ENCODE measurements around the gene ANKFN1. TPM values are rescaled to one million over a fixed set of nuclear protein-coding genes. Genes with fewer than 3 reads are reported as not detected.

The ANKFN1 gene
- total RNA-seq, 1 donor from 2014 or later, result not detected

DNA sequence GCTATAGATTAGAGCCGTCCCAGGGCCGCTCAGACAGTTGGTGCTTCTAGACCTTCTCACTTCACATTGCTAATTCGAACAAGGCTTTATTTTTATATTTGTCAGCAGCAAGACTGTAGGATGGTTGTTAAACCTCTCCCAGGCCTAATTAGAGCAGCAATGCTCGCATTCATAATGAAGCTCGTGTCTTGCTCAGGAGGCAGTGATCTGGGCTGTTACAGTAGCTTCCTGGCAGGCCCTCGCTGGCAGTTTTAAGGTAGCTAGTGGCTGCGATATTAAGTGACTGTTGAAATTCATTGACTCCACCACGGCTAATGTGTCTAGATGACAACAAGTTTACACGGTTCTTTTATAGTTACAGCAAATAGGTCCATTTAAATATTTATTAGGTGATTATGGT lies 23.2 kb upstream of the ANKFN1 start:
- intact Hi-C loops (cut with micrococcal nuclease), result no loop called here
- H3K4me1 Mint-ChIP-seq (ENCODE audit: low read depth), result no peaks in the 10 kb centered on the region
- H3K36me3 Mint-ChIP-seq (ENCODE audit: low read depth), result no peaks in the 10 kb centered on the region
- no peaks in the 10 kb centered on the region for H3K9me3 Mint-ChIP-seq
- H3K27me3 Mint-ChIP-seq (ENCODE audit: low read depth), result peaks cover 12% of the 10 kb centered on the region
- no peak for DNase-seq (ENCODE audit: low spot score)
- H3K4me3 Mint-ChIP-seq (ENCODE audit: low read depth), result no peak overlapping the region
- no peak overlapping the region for H3K27ac Mint-ChIP-seq

DNA sequence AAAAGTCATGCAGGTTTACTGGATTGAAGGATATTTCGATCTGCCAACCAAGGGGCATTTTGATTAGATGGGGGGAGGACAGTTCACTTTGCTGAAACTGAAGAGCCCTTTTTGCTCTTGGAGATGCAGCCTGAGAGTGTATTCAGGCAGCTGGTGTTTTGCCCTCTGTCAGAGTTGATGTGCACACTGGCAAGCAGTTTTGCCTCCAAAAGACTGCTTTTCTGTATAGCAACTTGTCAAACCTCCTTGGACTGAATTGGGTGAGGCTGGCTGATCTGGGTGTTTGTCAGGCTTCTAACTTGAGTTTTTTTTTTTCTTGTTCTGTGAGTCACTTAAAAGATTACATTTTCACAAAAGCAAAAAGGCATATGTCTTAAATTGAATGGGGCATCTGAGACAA lies 22.6 kb upstream of the ANKFN1 start:
- no peaks in the 10 kb centered on the region for H3K9me3 Mint-ChIP-seq
- intact Hi-C loops (cut with micrococcal nuclease), result no loop called here
- no peaks in the 10 kb centered on the region for H3K36me3 Mint-ChIP-seq (ENCODE audit: low read depth)
- H3K27ac Mint-ChIP-seq, result no peak overlapping the region
- no peak overlapping the region for H3K4me3 Mint-ChIP-seq (ENCODE audit: low read depth)
- H3K27me3 Mint-ChIP-seq (ENCODE audit: low read depth), result peaks cover 13% of the 10 kb centered on the region
- DNase-seq (ENCODE audit: low spot score), result no peak
- no peaks in the 10 kb centered on the region for H3K4me1 Mint-ChIP-seq (ENCODE audit: low read depth)

DNA sequence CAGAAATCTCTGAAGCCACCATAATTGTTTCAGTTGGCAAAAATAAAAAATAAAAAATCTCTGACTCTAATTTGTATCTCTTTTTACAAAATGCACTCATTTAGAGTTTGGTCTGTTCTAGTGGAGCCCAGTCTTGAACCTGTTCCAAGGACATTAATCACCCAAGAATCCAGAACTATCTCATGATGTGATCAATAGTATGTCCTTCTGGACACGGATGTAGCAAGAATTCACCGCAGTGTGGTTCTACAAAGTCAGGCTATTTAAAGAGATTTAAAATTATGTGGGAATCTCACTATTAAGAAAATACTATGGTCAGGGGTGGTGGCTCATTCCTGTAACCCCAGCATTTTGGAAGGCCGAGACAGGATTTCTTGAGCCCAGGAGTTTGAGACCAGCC lies 21.8 kb upstream of the ANKFN1 start:
- Mint-ChIP-seq H3K4me1 (ENCODE audit: low read depth) (no peaks in the 10 kb centered on the region), H3K27me3 (ENCODE audit: low read depth) (peaks cover 18% of the 10 kb centered on the region), H3K9me3 (no peaks in the 10 kb centered on the region), H3K36me3 (ENCODE audit: low read depth) (no peaks in the 10 kb centered on the region), H3K4me3 (ENCODE audit: low read depth) (no peak overlapping the region), H3K27ac (no peak overlapping the region)
- intact Hi-C loops (cut with micrococcal nuclease), result no loop called here
- no peak for DNase-seq (ENCODE audit: low spot score)

DNA sequence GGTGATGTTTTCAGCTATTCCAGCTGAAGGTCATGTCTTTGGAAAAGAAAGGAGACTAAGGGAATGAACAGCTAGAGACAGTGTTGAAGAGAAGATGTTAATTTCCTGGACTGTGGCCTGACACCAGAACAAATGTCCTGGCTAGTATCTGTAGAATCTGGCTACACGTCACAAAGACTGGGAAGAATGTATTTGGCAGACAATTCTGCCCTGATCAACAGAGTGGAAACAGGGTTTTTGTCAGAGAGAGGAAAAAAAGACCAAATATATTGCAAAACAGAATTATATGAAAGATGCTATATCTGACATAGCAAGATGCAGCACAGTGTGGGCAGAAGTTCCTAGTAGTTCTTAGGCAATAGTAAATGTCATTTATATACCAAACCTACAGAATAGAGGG lies 17.0 kb upstream of the ANKFN1 start:
- Mint-ChIP-seq H3K4me1 (ENCODE audit: low read depth) (no peaks in the 10 kb centered on the region), H3K4me3 (ENCODE audit: low read depth) (no peak overlapping the region), H3K9me3 (no peaks in the 10 kb centered on the region), H3K27ac (no peak overlapping the region), H3K27me3 (ENCODE audit: low read depth) (peaks cover 14% of the 10 kb centered on the region), H3K36me3 (ENCODE audit: low read depth) (no peaks in the 10 kb centered on the region)
- intact Hi-C loops (cut with micrococcal nuclease), result no loop called here
- no peak for DNase-seq (ENCODE audit: low spot score)

DNA sequence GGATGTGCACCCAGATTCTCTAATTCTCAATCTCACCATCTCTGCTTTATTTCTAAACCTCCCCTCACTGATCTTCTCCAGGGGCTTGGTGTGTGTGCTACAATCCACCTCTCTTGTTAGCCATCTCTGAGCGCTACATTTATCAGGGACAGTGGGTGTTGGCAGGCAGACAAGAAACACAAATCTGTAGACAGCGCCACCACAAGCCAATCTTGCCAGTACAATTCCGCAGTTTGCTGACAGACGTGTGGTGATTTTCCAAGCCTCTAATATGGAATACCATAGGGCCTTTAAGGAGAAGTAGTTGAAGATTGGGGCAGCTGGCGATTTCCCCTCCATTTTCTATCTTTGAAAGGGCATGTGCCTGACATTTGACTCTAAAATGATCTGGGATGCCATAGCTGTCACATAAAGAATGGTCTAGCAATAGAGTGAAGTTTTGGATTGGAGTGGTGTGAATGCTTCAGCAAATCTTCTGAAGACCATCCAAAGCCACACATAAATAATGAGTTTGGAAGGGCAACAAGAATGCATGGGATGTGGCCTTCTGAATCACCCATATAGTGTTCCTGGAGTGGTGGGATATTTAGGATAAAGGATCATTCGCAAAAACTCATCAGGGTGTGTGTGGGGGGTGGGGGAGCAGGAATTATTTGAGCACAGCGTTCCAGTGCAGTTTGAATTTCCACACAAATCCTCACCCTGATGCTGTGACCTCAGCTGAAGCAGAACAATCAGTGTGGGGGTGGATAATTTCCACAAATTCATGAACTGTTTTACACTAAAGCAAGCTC lies 12.0 kb upstream of the ANKFN1 start:
- no peak overlapping the region for H3K27ac Mint-ChIP-seq
- no peaks in the 10 kb centered on the region for H3K9me3 Mint-ChIP-seq
- no peaks in the 10 kb centered on the region for H3K36me3 Mint-ChIP-seq (ENCODE audit: low read depth)
- no peaks in the 10 kb centered on the region for H3K4me1 Mint-ChIP-seq (ENCODE audit: low read depth)
- intact Hi-C loops (cut with micrococcal nuclease), result no loop called here
- peaks cover 6% of the 10 kb centered on the region for H3K27me3 Mint-ChIP-seq (ENCODE audit: low read depth)
- no peak overlapping the region for H3K4me3 Mint-ChIP-seq (ENCODE audit: low read depth)
- DNase-seq (ENCODE audit: low spot score), result no peak

DNA sequence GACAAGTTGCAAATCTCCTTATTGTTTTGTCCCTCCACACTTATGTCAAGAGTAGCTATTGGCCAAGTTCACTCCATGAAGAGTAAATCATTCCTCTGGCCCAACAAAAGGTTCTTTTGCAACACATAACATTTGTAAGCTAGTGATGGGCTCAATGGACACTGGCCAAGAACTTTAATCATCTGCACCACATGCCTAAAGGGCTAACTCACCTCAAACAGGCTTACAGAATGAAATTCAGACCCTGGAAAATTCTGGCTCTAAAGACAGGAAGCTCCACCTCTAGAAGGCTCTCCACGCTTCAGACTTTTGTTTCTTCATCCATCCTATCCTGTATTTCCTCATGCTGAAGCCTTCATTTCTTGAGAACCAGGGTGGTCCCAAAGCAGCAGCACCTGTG lies 10.9 kb upstream of the ANKFN1 start:
- H3K27me3 Mint-ChIP-seq (ENCODE audit: low read depth), result peaks cover 3% of the 10 kb centered on the region
- no peaks in the 10 kb centered on the region for H3K4me1 Mint-ChIP-seq (ENCODE audit: low read depth)
- H3K27ac Mint-ChIP-seq, result no peak overlapping the region
- DNase-seq (ENCODE audit: low spot score), result no peak
- H3K36me3 Mint-ChIP-seq (ENCODE audit: low read depth), result no peaks in the 10 kb centered on the region
- H3K9me3 Mint-ChIP-seq, result no peaks in the 10 kb centered on the region
- no peak overlapping the region for H3K4me3 Mint-ChIP-seq (ENCODE audit: low read depth)
- intact Hi-C loops (cut with micrococcal nuclease), result no loop called here

DNA sequence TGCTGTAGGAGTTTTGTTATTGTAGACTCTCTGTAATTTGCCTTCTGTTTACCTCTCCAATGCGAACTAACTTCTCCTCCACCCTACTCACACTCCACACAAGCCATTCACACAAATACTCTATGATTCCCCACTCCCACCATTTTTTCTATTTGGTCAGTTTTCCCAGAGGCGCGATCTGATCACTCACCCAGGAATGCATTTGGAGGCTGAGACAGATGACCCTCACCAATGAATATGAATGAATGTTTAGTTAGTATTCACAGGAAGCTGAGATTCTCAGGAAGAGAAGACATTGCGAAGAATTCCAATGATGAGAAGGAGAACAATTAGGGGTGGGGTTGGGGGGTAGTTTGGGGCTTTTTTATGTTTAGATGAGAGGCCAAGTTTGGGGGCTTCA lies 10.5 kb upstream of the ANKFN1 start:
- H3K4me3 Mint-ChIP-seq (ENCODE audit: low read depth), result no peak overlapping the region
- H3K27ac Mint-ChIP-seq, result no peak overlapping the region
- no peak for DNase-seq (ENCODE audit: low spot score)
- peaks cover 3% of the 10 kb centered on the region for H3K27me3 Mint-ChIP-seq (ENCODE audit: low read depth)
- no peaks in the 10 kb centered on the region for H3K4me1 Mint-ChIP-seq (ENCODE audit: low read depth)
- H3K36me3 Mint-ChIP-seq (ENCODE audit: low read depth), result no peaks in the 10 kb centered on the region
- H3K9me3 Mint-ChIP-seq, result no peaks in the 10 kb centered on the region
- intact Hi-C loops (cut with micrococcal nuclease), result no loop called here

DNA sequence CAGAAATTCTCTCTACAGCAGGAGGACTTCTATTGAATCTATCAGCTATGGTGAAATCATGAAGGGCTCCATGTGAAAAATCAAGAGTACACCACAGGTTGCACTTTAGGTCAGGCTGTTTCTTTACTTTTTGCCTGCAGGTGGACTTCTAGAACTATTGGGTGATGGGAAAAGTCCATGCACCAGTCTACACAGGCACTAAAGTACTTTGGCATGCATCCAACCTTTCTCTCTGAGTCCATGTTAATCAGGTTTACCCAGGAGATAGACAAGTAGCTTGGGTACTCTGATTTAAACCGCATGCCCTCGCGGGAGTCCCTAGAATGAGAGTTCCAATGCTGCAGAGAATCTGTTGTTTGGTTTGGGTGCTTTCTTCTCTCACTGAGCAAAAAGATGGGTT lies 9.1 kb upstream of the ANKFN1 start:
- Mint-ChIP-seq H3K27ac (no peak overlapping the region), H3K4me3 (ENCODE audit: low read depth) (no peak overlapping the region), H3K36me3 (ENCODE audit: low read depth) (no peaks in the 10 kb centered on the region), H3K9me3 (no peaks in the 10 kb centered on the region), H3K4me1 (ENCODE audit: low read depth) (no peaks in the 10 kb centered on the region), H3K27me3 (ENCODE audit: low read depth) (peaks cover 1% of the 10 kb centered on the region)
- intact Hi-C loops (cut with micrococcal nuclease), result no loop called here
- no peak for DNase-seq (ENCODE audit: low spot score)

DNA sequence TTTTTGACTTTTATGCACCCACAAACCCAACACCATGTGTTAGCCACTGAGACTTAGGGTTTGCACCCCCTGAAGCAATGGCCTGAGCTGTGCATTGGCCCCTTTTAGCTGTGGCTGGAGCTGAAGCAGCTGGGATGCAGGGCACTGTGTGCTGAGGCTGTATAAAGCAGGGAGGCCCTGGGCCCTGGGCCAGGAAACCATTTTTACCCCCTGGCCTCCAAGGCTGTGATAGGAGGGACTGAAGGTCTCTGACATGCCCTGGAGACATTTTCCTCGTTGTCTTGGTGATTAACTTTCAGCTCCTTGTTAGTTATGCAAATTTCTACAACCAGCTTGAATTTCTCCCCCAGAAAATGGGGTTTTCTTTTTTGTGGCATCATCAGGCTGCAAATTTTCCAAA lies 6.7 kb upstream of the ANKFN1 start:
- intact Hi-C loops (cut with micrococcal nuclease), result no loop called here
- DNase-seq (ENCODE audit: low spot score), result no peak
- Mint-ChIP-seq H3K36me3 (ENCODE audit: low read depth) (no peaks in the 10 kb centered on the region), H3K27ac (no peak overlapping the region), H3K9me3 (no peaks in the 10 kb centered on the region), H3K4me3 (ENCODE audit: low read depth) (no peak overlapping the region), H3K4me1 (ENCODE audit: low read depth) (no peaks in the 10 kb centered on the region), H3K27me3 (ENCODE audit: low read depth) (peaks cover 1% of the 10 kb centered on the region)

DNA sequence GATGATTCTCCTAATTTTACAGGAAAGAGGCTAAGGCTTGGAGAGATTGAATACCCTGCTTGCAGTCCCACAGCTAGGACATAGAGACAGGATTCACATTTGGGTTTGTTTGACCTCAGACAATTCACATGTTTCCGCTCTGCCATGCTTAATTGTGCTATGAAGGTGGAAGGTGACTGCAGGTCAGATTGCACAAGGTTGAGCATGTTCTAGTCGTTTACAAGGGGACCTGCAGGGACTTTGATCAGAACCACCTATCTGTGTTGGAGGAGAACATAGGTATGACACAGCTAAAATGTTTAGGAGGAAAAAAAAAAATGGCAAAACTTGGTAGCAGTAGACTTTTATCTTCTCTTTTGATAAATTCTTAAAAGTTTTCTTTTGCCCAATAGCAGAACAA lies 4.9 kb upstream of the ANKFN1 start:
- H3K27me3 Mint-ChIP-seq (ENCODE audit: low read depth), result peaks cover 1% of the 10 kb centered on the region
- no peak for DNase-seq (ENCODE audit: low spot score)
- H3K4me1 Mint-ChIP-seq (ENCODE audit: low read depth), result no peaks in the 10 kb centered on the region
- no peak overlapping the region for H3K27ac Mint-ChIP-seq
- no peak overlapping the region for H3K4me3 Mint-ChIP-seq (ENCODE audit: low read depth)
- intact Hi-C loops (cut with micrococcal nuclease), result no loop called here
- H3K9me3 Mint-ChIP-seq, result no peaks in the 10 kb centered on the region
- H3K36me3 Mint-ChIP-seq (ENCODE audit: low read depth), result no peaks in the 10 kb centered on the region

DNA sequence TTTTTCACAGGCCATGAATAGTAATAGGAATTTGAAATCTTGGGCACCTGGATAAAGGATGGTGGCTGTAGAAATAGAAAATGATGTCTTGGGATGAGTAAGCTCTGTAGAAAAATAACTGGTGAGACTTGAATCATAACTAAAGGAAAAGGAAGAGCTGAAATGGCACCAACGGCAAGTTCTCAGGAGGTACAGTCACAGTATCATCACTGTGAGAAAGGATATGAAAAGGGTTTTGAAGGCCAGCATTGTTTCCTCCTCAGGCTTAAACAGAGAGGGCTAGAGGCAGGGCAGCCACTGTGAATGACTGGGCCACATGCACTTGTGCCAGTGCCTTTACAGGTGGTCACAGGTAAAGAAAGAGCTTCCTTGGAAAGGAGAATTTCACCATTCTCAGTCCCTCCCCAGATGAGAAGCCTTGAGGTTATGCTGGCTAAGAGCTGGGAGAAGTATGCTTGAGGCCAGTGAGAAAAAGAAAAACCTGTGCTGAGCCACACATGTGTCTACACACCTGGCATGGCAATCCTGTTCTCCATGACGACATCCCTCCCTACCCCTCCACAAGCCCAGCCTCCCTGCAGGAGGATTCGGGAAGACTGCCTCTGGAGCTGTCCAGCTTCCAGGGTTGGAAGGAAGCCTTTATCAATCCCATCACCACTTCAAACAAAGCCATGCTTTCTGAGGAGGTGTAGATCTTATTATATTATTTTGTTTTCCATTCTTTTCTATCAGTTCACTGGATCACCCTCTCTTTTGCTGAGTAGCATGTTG lies 3.8 kb upstream of the ANKFN1 start:
- intact Hi-C loops (cut with micrococcal nuclease), result no loop called here
- no peak for DNase-seq (ENCODE audit: low spot score)
- Mint-ChIP-seq H3K4me1 (ENCODE audit: low read depth) (no peaks in the 10 kb centered on the region), H3K9me3 (no peaks in the 10 kb centered on the region), H3K4me3 (ENCODE audit: low read depth) (no peak overlapping the region), H3K36me3 (ENCODE audit: low read depth) (no peaks in the 10 kb centered on the region), H3K27me3 (ENCODE audit: low read depth) (peaks cover 1% of the 10 kb centered on the region), H3K27ac (no peak overlapping the region)

DNA sequence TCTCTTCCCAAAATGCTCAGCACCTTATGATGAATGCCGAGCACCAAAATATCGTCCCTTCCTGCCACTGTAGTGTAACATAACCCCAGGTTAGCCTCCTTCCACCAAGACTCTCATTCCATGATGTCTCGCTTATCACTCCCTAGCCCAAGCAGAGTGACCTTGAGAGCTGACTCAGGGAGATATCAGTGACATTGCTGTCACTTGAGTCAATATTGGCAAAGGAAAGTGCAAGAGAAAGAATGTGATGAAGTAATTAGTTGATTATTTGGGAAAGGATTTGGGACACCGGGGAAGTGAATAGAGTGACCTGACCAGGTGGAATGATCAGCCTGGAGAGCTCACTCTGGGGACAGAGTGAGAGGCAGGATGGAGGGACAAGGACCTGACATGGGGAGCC lies 2.6 kb upstream of the ANKFN1 start:
- H3K36me3 Mint-ChIP-seq (ENCODE audit: low read depth), result no peaks in the 10 kb centered on the region
- intact Hi-C loops (cut with micrococcal nuclease), result no loop called here
- H3K4me1 Mint-ChIP-seq (ENCODE audit: low read depth), result no peaks in the 10 kb centered on the region
- DNase-seq (ENCODE audit: low spot score), result no peak
- H3K27me3 Mint-ChIP-seq (ENCODE audit: low read depth), result peaks cover 1% of the 10 kb centered on the region
- no peak overlapping the region for H3K27ac Mint-ChIP-seq
- no peaks in the 10 kb centered on the region for H3K9me3 Mint-ChIP-seq
- H3K4me3 Mint-ChIP-seq (ENCODE audit: low read depth), result no peak overlapping the region

DNA sequence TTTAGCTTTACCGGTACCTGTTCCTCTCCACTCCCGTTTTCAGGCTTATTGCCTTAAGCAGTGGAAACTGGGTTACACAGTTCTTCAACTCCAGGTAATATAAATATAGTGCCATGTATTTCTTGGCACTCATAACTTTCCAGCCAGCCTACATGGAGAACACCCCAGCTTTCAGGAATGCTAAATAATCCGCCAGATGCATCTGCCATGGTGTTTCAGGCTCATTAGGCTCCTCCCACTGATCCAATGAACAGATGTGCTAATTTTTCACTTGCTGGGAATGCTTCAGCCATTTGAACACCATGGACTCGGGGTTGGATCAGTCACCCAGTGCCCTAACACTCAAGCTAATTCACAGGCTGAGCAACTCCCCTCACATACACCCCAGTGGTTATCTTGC lies 4.6 kb downstream of the ANKFN1 start:
- H3K36me3 Mint-ChIP-seq (ENCODE audit: low read depth), result no peaks in the 10 kb centered on the region
- H3K9me3 Mint-ChIP-seq, result no peaks in the 10 kb centered on the region
- no peaks in the 10 kb centered on the region for H3K27me3 Mint-ChIP-seq (ENCODE audit: low read depth)
- intact Hi-C loops (cut with micrococcal nuclease), result no loop called here
- DNase-seq (ENCODE audit: low spot score), result no peak
- H3K27ac Mint-ChIP-seq, result no peak overlapping the region
- no peaks in the 10 kb centered on the region for H3K4me1 Mint-ChIP-seq (ENCODE audit: low read depth)
- H3K4me3 Mint-ChIP-seq (ENCODE audit: low read depth), result no peak overlapping the region

Data from activated T-helper 2 cell treated with anti-CD3 and anti-CD28 coated beads, Interferon-gamma antibody, Interleukin-2, Interleukin-4, amounts not matched to agents 10 μg/mL and 5 μg/mL and 100 μg/mL, durations not matched to agents 14 hours and 24 hours and 36 hours (primary cell).